Activated CD4-positive, alpha-beta T cell treated with anti-CD3 and anti-CD28 coated beads, Interleukin-2, amount 10 ng/mL, durations not matched to agents 24 days and 14 days (primary cell): Measurements from ENCODE around the gene PLEKHA3. TPM values are rescaled to one million over a fixed set of nuclear protein-coding genes. Genes with fewer than 3 reads are reported as not detected.

Source experiments
- DNase-seq: peaks from one replicate; pipeline ENCODE4 v3.0.0; 2022
- H3K27ac Mint-ChIP-seq: one replicate; pipeline ENCODE4 v1.8.0; 2022; ENCODE audit warnings: mild to moderate bottlenecking, mixed read lengths
- H3K27me3 Mint-ChIP-seq: one replicate; pipeline ENCODE4 v1.8.0; 2022; ENCODE audit warnings: mixed read lengths
- H3K36me3 Mint-ChIP-seq: one replicate; pipeline ENCODE4 v1.8.0; 2022; ENCODE audit warnings: low read depth, mild to moderate bottlenecking, mixed read lengths
- H3K4me1 Mint-ChIP-seq: one replicate; pipeline ENCODE4 v1.8.0; 2021; ENCODE audit warnings: mixed read lengths
- H3K4me3 Mint-ChIP-seq: one replicate; pipeline ENCODE4 v1.8.0; 2022; ENCODE audit warnings: mild to moderate bottlenecking, moderate library complexity, mixed read lengths
- H3K9me3 Mint-ChIP-seq: one replicate; pipeline ENCODE4 v1.8.0; 2021; ENCODE audit warnings: mixed read lengths
- intact Hi-C: fragments of 100-400 bp; cut with micrococcal nuclease; formaldehyde crosslinking; loops from one replicate; pipeline ENCODE4 v1.15.1; 2023
- total RNA-seq: library from RNA; stranded (reverse); gene quantifications from 2 replicates; pipeline ENCODE4 v1.2.3, GENCODE V29; 2022

Gene PLEKHA3
- total RNA-seq: 28.0 and 35.4 TPM in 2 replicates

- Mint-ChIP-seq H3K4me1 (peaks cover 38% of the 10 kb centered on the region), H3K36me3 (peaks cover 5% of the 10 kb centered on the region)
- DNase-seq: peak; percentile 96
These were observed at the start of gene PLEKHA3 for GRCh38 chr2:178480227-178481181. TSS of gene PLEKHA3 (plus strand) at chr2:178480457. CDS start at chr2:178480870, 413 bp downstream.

GRCh38 chr2:178436662-178437061 is 43.6 kb upstream of the PLEKHA3 start:
- intact Hi-C loops: no loop called here
- DNase-seq: no peak
- Mint-ChIP-seq H3K36me3 (peaks cover 56% of the 10 kb centered on the region), H3K27me3 (peaks cover 3% of the 10 kb centered on the region), H3K9me3 (no peaks in the 10 kb centered on the region), H3K4me1 (no peaks in the 10 kb centered on the region), H3K4me3 (no peak overlapping the region), H3K27ac (no peak overlapping the region)

More at GRCh38 chr2:178480227-178481181, at the start of gene PLEKHA3:
- Mint-ChIP-seq H3K9me3 (no peaks in the 10 kb centered on the region), H3K27me3 (no peaks in the 10 kb centered on the region), H3K4me3 (peak within 1 kb of the TSS; percentile 93), H3K27ac (peak within 1 kb of the TSS; percentile 97)
- intact Hi-C loops: loop anchor here (5.0 kb wide), 1 partner anchor 222 kb away; no protein-coding TSS in a partner anchor

- Mint-ChIP-seq H3K4me1 (peaks cover 5% of the 10 kb centered on the region), H3K4me3 (no peak overlapping the region), H3K27me3 (no peaks in the 10 kb centered on the region), H3K27ac (no peak overlapping the region), H3K36me3 (peaks cover 59% of the 10 kb centered on the region), H3K9me3 (no peaks in the 10 kb centered on the region)
- no peak for DNase-seq
- intact Hi-C loops: no loop called here
These were observed 38.8 kb upstream of the PLEKHA3 start for GRCh38 chr2:178441426-178441825.

GRCh38 chr2:178448968-178449661 is 31.1 kb upstream of the PLEKHA3 start:
- H3K4me1 Mint-ChIP-seq: peaks cover 27% of the 10 kb centered on the region
- peaks cover 2% of the 10 kb centered on the region for H3K27me3 Mint-ChIP-seq
- H3K9me3 Mint-ChIP-seq: no peaks in the 10 kb centered on the region
- peak overlapping the region; percentile 7 for H3K4me3 Mint-ChIP-seq
- intact Hi-C loops: no loop called here
- peaks cover 39% of the 10 kb centered on the region for H3K36me3 Mint-ChIP-seq
- no peak for DNase-seq
- H3K27ac Mint-ChIP-seq: no peak overlapping the region

- peaks cover 25% of the 10 kb centered on the region for H3K4me1 Mint-ChIP-seq
- peak overlapping the region; percentile 95 for H3K27ac Mint-ChIP-seq
- intact Hi-C loops: loop anchor here (1.0 to 2.0 kb wide), 4 partner anchors 37 to 1237 kb away; partner anchors contain the start of gene HNRNPA3
- no peak for DNase-seq
- peaks cover 33% of the 10 kb centered on the region for H3K36me3 Mint-ChIP-seq
- no peaks in the 10 kb centered on the region for H3K9me3 Mint-ChIP-seq
- H3K4me3 Mint-ChIP-seq: peak overlapping the region; percentile 91
- peaks cover 6% of the 10 kb centered on the region for H3K27me3 Mint-ChIP-seq
These were observed 30.3 kb upstream of the PLEKHA3 start for GRCh38 chr2:178449700-178450523.

GRCh38 chr2:178450524-178450773 is 29.8 kb upstream of the PLEKHA3 start:
- intact Hi-C loops: loop anchor here (1.0 to 2.0 kb wide), 4 partner anchors 37 to 1238 kb away; partner anchors contain the start of gene HNRNPA3
- Mint-ChIP-seq H3K9me3 (no peaks in the 10 kb centered on the region), H3K27ac (peak overlapping the region; percentile 95), H3K4me1 (peaks cover 25% of the 10 kb centered on the region), H3K36me3 (peaks cover 28% of the 10 kb centered on the region), H3K27me3 (peaks cover 7% of the 10 kb centered on the region), H3K4me3 (peak overlapping the region; percentile 91)
- no peak for DNase-seq

- intact Hi-C loops: loop anchor here (1.0 to 2.0 kb wide), 7 partner anchors 27 to 1238 kb away; partner anchors contain the start of genes FKBP7, HNRNPA3 and RBM45
- peak; percentile 99 for DNase-seq
- H3K36me3 Mint-ChIP-seq: peaks cover 25% of the 10 kb centered on the region
- peak within 1 kb of the TSS; percentile 94 for H3K4me3 Mint-ChIP-seq
- peaks cover 25% of the 10 kb centered on the region for H3K4me1 Mint-ChIP-seq
- peak within 1 kb of the TSS; percentile 98 for H3K27ac Mint-ChIP-seq
- no peaks in the 10 kb centered on the region for H3K9me3 Mint-ChIP-seq
- peaks cover 7% of the 10 kb centered on the region for H3K27me3 Mint-ChIP-seq
These were observed 29.3 kb upstream of the PLEKHA3 start, which contains the start of the genes PJVK and PRKRA for GRCh38 chr2:178450774-178451525. TSS of gene PJVK (plus strand) at chr2:178451378. CDS start at chr2:178453410, 2,032 bp downstream. TSS of gene PRKRA (minus strand) at chr2:178451175. CDS start at chr2:178451030, 145 bp downstream.

- H3K9me3 Mint-ChIP-seq: no peaks in the 10 kb centered on the region
- peaks cover 16% of the 10 kb centered on the region for H3K36me3 Mint-ChIP-seq
- intact Hi-C loops: no loop called here
- H3K27me3 Mint-ChIP-seq: peaks cover 7% of the 10 kb centered on the region
- DNase-seq: no peak
- peak overlapping the region; percentile 94 for H3K4me3 Mint-ChIP-seq
- H3K27ac Mint-ChIP-seq: no peak overlapping the region
- H3K4me1 Mint-ChIP-seq: peaks cover 25% of the 10 kb centered on the region
These were observed 27.9 kb upstream of the PLEKHA3 start for GRCh38 chr2:178452334-178452733.

GRCh38 chr2:178452870-178453269 is 27.4 kb upstream of the PLEKHA3 start:
- intact Hi-C loops: no loop called here
- H3K9me3 Mint-ChIP-seq: no peaks in the 10 kb centered on the region
- peaks cover 7% of the 10 kb centered on the region for H3K27me3 Mint-ChIP-seq
- H3K27ac Mint-ChIP-seq: no peak overlapping the region
- H3K36me3 Mint-ChIP-seq: peaks cover 13% of the 10 kb centered on the region
- peaks cover 24% of the 10 kb centered on the region for H3K4me1 Mint-ChIP-seq
- H3K4me3 Mint-ChIP-seq: no peak overlapping the region
- DNase-seq: no peak

GRCh38 chr2:178455947-178456346 is 24.3 kb upstream of the PLEKHA3 start:
- no peaks in the 10 kb centered on the region for H3K9me3 Mint-ChIP-seq
- H3K27me3 Mint-ChIP-seq: peaks cover 10% of the 10 kb centered on the region
- no peaks in the 10 kb centered on the region for H3K36me3 Mint-ChIP-seq
- no peak overlapping the region for H3K27ac Mint-ChIP-seq
- no peak for DNase-seq
- intact Hi-C loops: no loop called here
- peaks cover 6% of the 10 kb centered on the region for H3K4me1 Mint-ChIP-seq
- no peak overlapping the region for H3K4me3 Mint-ChIP-seq

- no peak overlapping the region for H3K27ac Mint-ChIP-seq
- H3K27me3 Mint-ChIP-seq: peaks cover 10% of the 10 kb centered on the region
- no peaks in the 10 kb centered on the region for H3K36me3 Mint-ChIP-seq
- H3K9me3 Mint-ChIP-seq: no peaks in the 10 kb centered on the region
- H3K4me1 Mint-ChIP-seq: peaks cover under 1% of the 10 kb centered on the region
- intact Hi-C loops: no loop called here
- DNase-seq: no peak
- no peak overlapping the region for H3K4me3 Mint-ChIP-seq
These were observed 22.8 kb upstream of the PLEKHA3 start for GRCh38 chr2:178457390-178457886.

GRCh38 chr2:178469219-178469849 is 10.9 kb upstream of the PLEKHA3 start:
- no peak overlapping the region for H3K4me3 Mint-ChIP-seq
- H3K4me1 Mint-ChIP-seq: peaks cover 2% of the 10 kb centered on the region
- no peak for DNase-seq
- intact Hi-C loops: no loop called here
- peaks cover 4% of the 10 kb centered on the region for H3K36me3 Mint-ChIP-seq
- no peaks in the 10 kb centered on the region for H3K9me3 Mint-ChIP-seq
- H3K27ac Mint-ChIP-seq: no peak overlapping the region
- H3K27me3 Mint-ChIP-seq: no peaks in the 10 kb centered on the region
